Esophagus muscularis mucosa (tissue), 4 donors: Measurements from ENCODE around the gene P2RX5.

Source experiments
- EP300 ChIP-seq: sonication (generic); formaldehyde crosslinking; IDR thresholded peaks from one replicate; pipeline ENCODE4 v1.6.1; 2017; ENCODE audit warnings: antibody characterized with exemption
- POLR2A ChIP-seq: fragments of 450-650 bp; IDR thresholded peaks from one replicate; pipeline ENCODE4 v1.6.1; 2017; ENCODE audit warnings: antibody characterized with exemption, moderate library complexity, mild to moderate bottlenecking, low read depth
- POLR2AphosphoS5 ChIP-seq, 2 donors: sonication (generic); formaldehyde crosslinking; IDR thresholded peaks; one replicate each; pipeline ENCODE4 v1.6.1; 2017; ENCODE audit warnings: antibody characterized with exemption in 2 of 2
- TF ChIP-seq, protein P1 (sequence below), 3 experiments: fragments of 200-600 bp in 2 of 3; fragments of 450-650 bp in 1 of 3; sonication (generic) in 2 of 3; IDR thresholded peaks; one replicate each; pipeline ENCODE4 v1.5.1; 2017 to 2019; ENCODE audit warnings: antibody characterized with exemption in 3 of 3, mild to moderate bottlenecking in 2 of 3, moderate library complexity in 1 of 3

- TF ChIP-seq, protein P1, sequence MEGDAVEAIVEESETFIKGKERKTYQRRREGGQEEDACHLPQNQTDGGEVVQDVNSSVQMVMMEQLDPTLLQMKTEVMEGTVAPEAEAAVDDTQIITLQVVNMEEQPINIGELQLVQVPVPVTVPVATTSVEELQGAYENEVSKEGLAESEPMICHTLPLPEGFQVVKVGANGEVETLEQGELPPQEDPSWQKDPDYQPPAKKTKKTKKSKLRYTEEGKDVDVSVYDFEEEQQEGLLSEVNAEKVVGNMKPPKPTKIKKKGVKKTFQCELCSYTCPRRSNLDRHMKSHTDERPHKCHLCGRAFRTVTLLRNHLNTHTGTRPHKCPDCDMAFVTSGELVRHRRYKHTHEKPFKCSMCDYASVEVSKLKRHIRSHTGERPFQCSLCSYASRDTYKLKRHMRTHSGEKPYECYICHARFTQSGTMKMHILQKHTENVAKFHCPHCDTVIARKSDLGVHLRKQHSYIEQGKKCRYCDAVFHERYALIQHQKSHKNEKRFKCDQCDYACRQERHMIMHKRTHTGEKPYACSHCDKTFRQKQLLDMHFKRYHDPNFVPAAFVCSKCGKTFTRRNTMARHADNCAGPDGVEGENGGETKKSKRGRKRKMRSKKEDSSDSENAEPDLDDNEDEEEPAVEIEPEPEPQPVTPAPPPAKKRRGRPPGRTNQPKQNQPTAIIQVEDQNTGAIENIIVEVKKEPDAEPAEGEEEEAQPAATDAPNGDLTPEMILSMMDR (IDR thresholded peaks at IDR 0.05) = no peak
- TF ChIP-seq POLR2A (no peak), POLR2AphosphoS5 (IDR thresholded peaks at IDR 0.05) (no peak), EP300 (no peak)
These were observed 60.3 kb downstream of the P2RX5 start for GRCh38 chr17:3635474-3636153.
